Osteoblast (primary cell): ENCODE data around the gene COL3A1. TPM values are rescaled to one million over a fixed set of nuclear protein-coding genes. Genes with fewer than 3 reads are reported as not detected.
A peak's percentile ranks its signal among the peaks of the same experiment; 100 is the strongest.

Source experiments
- DNase-seq: peaks from one replicate; pipeline ENCODE4 v3.0.0; 2011; ENCODE audit warnings: low spot score, mixed read lengths; ENCODE audit not compliant: insufficient read length; ENCODE audit errors: missing footprints
- H2AFZ ChIP-seq: 2 replicates; pipeline ENCODE4 v1.6.0; 2011; ENCODE audit warnings: mild to moderate bottlenecking, low read length
- H3K27ac ChIP-seq: 2 replicates; pipeline ENCODE4 v1.5.1; 2011; ENCODE audit warnings: mild to moderate bottlenecking, low read depth, low read length, moderate library complexity
- H3K27me3 ChIP-seq: 2 replicates; pipeline ENCODE4 v1.6.0; 2012; ENCODE audit warnings: mild to moderate bottlenecking, control low read depth, inconsistent platforms, low read length, moderate library complexity; ENCODE audit not compliant: insufficient read depth
- H3K36me3 ChIP-seq: 2 replicates; pipeline ENCODE4 v1.5.1; 2011; ENCODE audit warnings: mild to moderate bottlenecking, low read length, control low read depth, moderate library complexity; ENCODE audit not compliant: insufficient read depth
- H3K4me1 ChIP-seq: 2 replicates; pipeline ENCODE4 v1.5.1; 2011; ENCODE audit warnings: mild to moderate bottlenecking, low read length, control low read depth, moderate library complexity; ENCODE audit not compliant: insufficient read depth
- H3K4me2 ChIP-seq: 2 replicates; pipeline ENCODE4 v1.6.0; 2011; ENCODE audit warnings: mild to moderate bottlenecking, low read length; ENCODE audit not compliant: insufficient read depth
- H3K4me3 ChIP-seq: fragments of 200-600 bp; sonication (generic); 3 replicates; pipeline ENCODE4 v1.5.1; 2012; ENCODE audit warnings: mild to moderate bottlenecking, low read length, inconsistent platforms; ENCODE audit not compliant: insufficient read depth
- H3K79me2 ChIP-seq: 2 replicates; pipeline ENCODE4 v1.6.0; 2012; ENCODE audit warnings: mild to moderate bottlenecking, low read length, control low read depth, inconsistent platforms; ENCODE audit not compliant: insufficient read depth
- H3K9me3 ChIP-seq: 2 replicates; pipeline ENCODE4 v1.5.1; 2011; ENCODE audit warnings: low read depth, low read length, control low read depth
- H4K20me1 ChIP-seq: 2 replicates; pipeline ENCODE4 v1.6.0; 2012; ENCODE audit warnings: mild to moderate bottlenecking, low read length, control low read depth; ENCODE audit not compliant: insufficient read depth
- CTCF ChIP-seq: IDR thresholded peaks from 2 replicates; pipeline ENCODE4 v1.5.1; 2011; ENCODE audit warnings: mild to moderate bottlenecking, low read depth, low read length, moderate library complexity; ENCODE audit errors: extremely low read depth
- total RNA-seq: library from RNA; depleted of rRNA; stranded (reverse); fragments of >200 nt; gene quantifications from 2 replicates; pipeline ENCODE4 v1.2.3, GENCODE V29; 2012

The COL3A1 gene
- total RNA-seq, 1 donor: 5,672 TPM

- no peaks in the 10 kb centered on the region for H3K36me3 ChIP-seq
- peak overlapping the region; percentile 35 for H3K4me2 ChIP-seq
- DNase-seq: no peak
- no peak overlapping the region for H2AFZ ChIP-seq
- H3K4me1 ChIP-seq: peaks cover 29% of the 10 kb centered on the region
- no peak for TF ChIP-seq CTCF
- H4K20me1 ChIP-seq: no peaks in the 10 kb centered on the region
- peak overlapping the region; percentile 31 for H3K27ac ChIP-seq
- peaks cover 7% of the 10 kb centered on the region for H3K79me2 ChIP-seq
- H3K27me3 ChIP-seq: no peaks in the 10 kb centered on the region
- no peak overlapping the region for H3K4me3 ChIP-seq
- H3K9me3 ChIP-seq: no peaks in the 10 kb centered on the region
Measured at GRCh38 chr2:188969236-188969635, 4.9 kb upstream of the COL3A1 start.

- Histone ChIP-seq H3K4me1 (peaks cover 29% of the 10 kb centered on the region), H3K4me3 (no peak overlapping the region), H3K4me2 (peak overlapping the region; percentile 35)
Measured at GRCh38 chr2:188969651-188970050, 4.5 kb upstream of the COL3A1 start.

GRCh38 chr2:188970211-188970610 lies 4.0 kb upstream of the COL3A1 start:
- Histone ChIP-seq H3K4me3 (no peak overlapping the region), H2AFZ (no peak overlapping the region), H3K4me1 (peaks cover 29% of the 10 kb centered on the region), H3K36me3 (no peaks in the 10 kb centered on the region), H3K9me3 (no peaks in the 10 kb centered on the region), H3K4me2 (peak overlapping the region; percentile 35), H4K20me1 (no peaks in the 10 kb centered on the region), H3K27me3 (no peaks in the 10 kb centered on the region), H3K79me2 (peaks cover 16% of the 10 kb centered on the region), H3K27ac (peak overlapping the region; percentile 31)
- no peak for DNase-seq
- TF ChIP-seq CTCF: no peak

More at GRCh38 chr2:188969651-188970050, 4.5 kb upstream of the COL3A1 start:
- Histone ChIP-seq H3K9me3 (no peaks in the 10 kb centered on the region), H3K36me3 (no peaks in the 10 kb centered on the region), H2AFZ (no peak overlapping the region), H3K27me3 (no peaks in the 10 kb centered on the region), H3K79me2 (peaks cover 11% of the 10 kb centered on the region), H4K20me1 (no peaks in the 10 kb centered on the region), H3K27ac (peak overlapping the region; percentile 31)
- no peak for TF ChIP-seq CTCF
- DNase-seq: no peak

GRCh38 chr2:188971432-188971861 lies 2.7 kb upstream of the COL3A1 start:
- peaks cover 29% of the 10 kb centered on the region for H3K79me2 ChIP-seq
- no peak overlapping the region for H3K4me3 ChIP-seq
- peak overlapping the region; percentile 36 for H2AFZ ChIP-seq
- no peak overlapping the region for H3K4me2 ChIP-seq
- TF ChIP-seq CTCF: no peak
- DNase-seq: no peak
- no peaks in the 10 kb centered on the region for H3K27me3 ChIP-seq
- no peaks in the 10 kb centered on the region for H4K20me1 ChIP-seq
- H3K9me3 ChIP-seq: no peaks in the 10 kb centered on the region
- peaks cover 36% of the 10 kb centered on the region for H3K4me1 ChIP-seq
- peak overlapping the region; percentile 31 for H3K27ac ChIP-seq
- H3K36me3 ChIP-seq: no peaks in the 10 kb centered on the region
